Measurements from ENCODE around the gene DNAH17. TPM values are rescaled to one million over a fixed set of nuclear protein-coding genes. Genes with fewer than 3 reads are reported as not detected.
A peak's percentile ranks its signal among the peaks of the same experiment; 100 is the strongest.

Gene DNAH17
- total RNA-seq, 1 experiment from 2014 or later: 1.7 TPM

GRCh38 chr17:78393575-78393974 is 183.6 kb downstream of the DNAH17 start:
- DNase-seq (ENCODE audit: low read depth): no peak

DNA sequence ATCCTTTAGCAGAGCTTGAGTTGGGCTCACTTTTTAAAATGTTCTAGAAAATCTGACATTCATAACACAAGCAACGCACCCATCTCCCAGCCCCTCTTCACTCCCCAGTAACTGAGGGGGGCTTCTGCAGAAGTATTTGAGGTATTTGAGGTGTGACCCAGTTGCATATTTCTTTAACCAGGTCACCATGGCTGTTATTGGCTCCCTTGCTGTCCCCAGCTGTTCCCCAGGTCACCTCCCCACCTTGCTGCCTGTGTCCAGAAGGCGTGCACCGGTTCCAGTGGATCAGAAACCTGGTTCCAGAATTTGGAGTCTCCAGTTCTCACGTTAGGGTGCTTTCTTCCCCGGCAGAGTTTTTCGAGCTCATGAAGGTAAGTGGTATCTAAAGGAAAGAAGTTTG is 184.9 kb downstream of the DNAH17 start:
- no peak for DNase-seq (ENCODE audit: low read depth)

- DNase-seq (ENCODE audit: low read depth): peak; percentile 59
Observed at GRCh38 chr17:78391843-78392242, 185.4 kb downstream of the DNAH17 start.

GRCh38 chr17:78391051-78391431 is 186.2 kb downstream of the DNAH17 start:
- DNase-seq (ENCODE audit: low read depth): no peak

DNA sequence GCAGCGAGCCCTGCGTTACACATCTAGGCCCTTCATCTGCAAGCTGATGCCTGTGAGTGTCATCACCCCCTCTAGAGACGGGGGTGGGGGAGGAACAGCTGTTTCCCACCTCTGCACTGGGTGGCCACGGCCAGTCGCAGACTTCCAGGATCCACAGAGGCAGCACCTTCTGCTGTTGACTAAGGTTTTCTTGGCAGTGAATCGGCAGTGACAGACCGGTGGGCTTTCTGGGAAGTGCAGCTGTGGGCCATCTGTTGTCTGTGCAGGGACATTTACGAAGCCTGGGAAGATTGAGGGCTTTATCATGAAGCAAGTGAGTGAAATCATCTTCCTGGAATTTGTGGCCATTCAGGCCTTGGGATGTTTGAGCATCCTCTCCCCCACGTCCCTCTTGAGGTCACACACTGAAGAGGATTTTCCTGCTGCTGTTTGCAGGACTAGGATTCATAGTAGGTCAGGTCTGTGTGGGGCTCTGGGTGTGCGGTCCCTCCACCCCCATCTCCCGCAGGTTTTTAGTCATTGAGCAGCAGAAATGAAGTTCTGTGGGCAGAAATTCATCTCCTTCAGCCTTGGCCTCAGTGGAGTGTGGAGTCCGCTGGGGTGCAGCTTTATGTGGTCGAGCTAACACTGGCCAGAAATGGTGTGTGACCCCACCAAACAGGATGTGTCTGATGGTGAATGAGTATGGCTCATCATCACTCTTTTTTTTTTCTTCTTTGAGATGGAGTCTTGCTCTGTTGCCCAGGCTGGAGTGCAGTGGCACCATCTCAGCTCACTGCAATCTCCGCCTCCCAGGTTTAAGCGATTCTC is 186.8 kb downstream of the DNAH17 start:
- DNase-seq (ENCODE audit: low read depth): peak; percentile 92

GRCh38 chr17:78387977-78388941 is 188.9 kb downstream of the DNAH17 start:
- DNase-seq (ENCODE audit: low read depth): no peak

DNA sequence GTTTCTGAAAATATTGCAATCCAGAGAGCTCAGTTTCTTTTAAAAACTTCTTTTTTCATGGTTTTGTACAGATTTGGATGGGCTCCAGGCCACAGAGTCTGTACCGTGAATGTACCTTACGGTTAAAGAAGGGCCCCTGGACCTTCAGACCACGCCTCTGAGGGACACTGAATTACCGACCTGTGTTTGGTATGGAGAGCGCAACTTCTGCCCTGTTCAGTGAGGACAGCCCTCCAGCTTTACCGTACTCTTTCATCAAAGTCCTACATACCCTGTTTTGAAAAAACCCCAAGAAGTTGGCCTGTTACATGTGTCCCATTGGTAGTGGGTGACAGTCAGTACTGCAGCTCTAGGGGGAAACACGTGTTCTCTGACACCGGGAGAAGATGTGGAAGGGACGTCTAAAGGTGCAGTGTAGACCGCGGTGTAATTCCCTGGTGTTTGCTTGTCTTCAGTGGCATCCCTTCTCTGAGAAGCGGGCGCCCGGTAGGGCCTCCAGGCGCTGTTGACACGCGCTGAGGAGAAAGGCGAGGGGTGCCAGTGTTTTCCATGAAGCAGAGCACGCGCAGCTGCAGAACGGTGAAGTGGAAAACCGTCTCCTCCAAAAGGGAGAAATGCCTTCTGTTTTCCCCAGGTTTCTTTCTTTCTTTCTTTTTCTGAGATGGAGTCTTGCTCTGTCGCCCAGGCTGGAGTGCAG is 192.6 kb downstream of the DNAH17 start:
- DNase-seq (ENCODE audit: low read depth): no peak

DNA sequence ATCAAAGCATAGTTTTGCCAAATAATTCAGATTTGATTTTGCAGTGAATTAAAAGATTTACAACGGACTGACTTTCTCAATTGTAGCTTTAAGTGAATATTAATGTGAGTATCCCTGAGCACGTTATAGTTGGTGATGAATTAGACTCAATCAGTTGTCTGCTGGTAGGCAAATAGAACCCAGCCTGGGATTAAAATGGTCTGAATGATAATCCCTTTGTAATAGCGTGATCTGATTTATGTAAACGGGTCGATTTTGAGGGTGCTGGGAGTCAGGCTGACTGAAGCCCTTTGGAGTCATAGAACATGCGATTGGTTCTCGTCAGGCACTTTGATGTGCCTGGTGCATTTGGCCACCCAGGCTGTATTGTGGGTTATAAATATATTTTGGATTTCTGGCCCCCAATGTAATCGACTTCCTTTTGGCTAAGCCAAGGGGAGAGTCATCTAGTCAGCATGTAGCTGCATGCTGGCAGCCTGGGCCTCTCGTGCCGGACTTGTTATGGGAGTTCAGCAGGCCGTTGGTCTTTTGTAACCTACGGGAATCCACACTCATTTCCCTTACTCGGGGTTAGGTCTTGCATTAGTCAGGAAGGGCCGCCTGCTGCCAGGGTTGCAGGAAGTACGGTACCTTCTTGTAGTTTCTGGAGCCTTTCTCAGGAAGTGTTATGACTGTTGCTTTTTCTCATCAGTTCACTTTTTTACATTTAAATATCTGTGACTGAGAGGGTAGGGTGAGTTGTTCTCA is 193.3 kb downstream of the DNAH17 start:
- DNase-seq (ENCODE audit: low read depth): peak; percentile 92

DNA sequence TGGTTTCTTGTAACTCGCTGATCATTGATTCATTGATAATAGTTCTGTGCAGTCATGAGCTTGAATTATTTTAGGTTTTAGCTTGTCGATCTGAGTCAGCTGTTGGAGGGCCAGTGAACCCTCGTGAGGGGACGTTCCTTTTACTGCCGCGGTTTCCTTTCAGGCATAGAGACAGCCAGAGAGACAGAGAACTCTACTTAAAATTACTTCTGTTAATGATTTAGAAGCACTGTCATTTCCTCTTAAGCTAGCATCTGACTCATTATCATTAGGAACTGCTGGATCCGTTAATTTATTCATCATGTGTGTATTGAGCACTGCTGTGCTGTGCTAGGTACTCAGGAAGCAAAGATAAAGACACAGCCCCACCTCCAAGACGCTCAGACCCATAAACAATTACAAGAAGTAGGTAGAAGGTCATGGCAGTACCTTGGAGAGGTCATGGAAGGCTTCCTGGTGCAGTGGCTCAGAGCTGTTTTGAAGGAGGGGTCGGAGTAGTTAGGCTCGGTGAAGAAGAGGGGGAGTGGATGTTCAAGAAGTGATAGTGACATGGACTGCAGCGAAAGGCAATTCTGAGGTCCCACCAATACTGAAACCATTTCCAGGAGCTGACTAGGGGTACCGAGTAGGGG is 195.5 kb downstream of the DNAH17 start:
- DNase-seq (ENCODE audit: low read depth): no peak

GRCh38 chr17:78380370-78380769 is 196.8 kb downstream of the DNAH17 start:
- DNase-seq (ENCODE audit: low read depth): no peak

DNA sequence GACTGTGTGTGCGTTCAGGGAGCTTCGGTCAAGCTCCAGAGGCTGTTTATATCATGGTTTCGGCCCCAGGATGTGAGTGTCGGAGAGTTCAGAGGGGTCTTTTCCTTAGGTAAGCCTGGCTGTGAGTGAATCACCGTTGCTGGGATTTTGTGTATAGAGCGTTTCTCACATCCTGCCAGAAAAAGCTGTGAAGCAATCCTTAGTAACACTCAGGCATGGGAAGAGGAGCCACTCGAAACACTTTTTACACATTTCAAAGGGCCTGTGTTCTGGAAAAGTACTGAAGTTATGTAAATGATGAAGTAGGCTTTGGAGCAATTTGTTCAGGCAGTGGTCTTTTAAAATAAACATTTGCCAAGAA is 198.1 kb downstream of the DNAH17 start:
- peak; percentile 73 for DNase-seq (ENCODE audit: low read depth)

DNA sequence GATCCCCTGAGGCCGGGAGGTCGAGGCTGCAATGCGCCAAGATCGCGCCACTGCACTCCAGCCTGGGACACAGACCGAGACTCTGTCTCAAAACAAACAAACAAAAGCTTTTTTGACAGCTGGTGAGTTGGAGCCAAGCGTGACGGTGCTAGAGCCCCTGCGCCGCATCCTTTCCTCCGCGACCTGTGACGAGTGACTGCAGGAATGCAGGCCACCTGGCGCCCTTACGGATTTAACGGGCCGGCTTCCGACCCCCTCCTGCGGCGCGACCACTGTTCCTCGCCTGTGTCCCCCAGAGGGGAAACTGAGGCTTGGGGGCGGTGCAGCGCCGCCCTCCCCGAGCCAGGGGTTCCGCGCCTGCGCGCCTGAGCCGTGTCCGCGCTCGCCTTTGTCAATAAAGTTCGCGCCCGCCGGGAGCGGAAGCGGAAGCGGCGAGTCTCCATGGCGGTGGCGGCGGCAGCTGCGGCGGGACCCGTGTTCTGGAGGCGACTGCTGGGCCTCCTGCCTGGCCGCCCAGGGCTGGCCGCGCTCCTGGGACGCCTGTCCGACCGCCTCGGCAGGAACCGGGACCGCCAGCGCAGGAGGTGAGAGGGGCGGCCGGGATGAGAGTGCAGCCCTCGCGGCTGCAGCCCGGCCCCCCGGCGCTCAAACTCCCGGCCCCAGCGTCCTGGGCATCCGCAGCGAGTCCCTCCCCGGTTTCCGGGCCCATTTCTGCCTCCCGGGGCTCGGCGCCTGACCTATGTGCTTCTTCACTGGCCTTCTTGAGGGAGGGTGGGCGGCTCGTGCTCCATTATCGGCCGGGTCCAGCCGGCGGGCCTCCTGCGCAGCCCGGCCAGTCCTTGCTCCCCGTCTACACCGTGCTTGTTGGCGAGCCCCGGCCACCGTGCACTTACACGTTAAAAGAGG is 198.7 kb downstream of the DNAH17 start, which contains the start of gene PGS1:
TSS of gene PGS1 (plus strand) at position 425 of the 906 bp plus-strand sequence. CDS start at position 442, 17 bp downstream.
- DNase-seq (ENCODE audit: low read depth): peak; percentile 85

- no peak for DNase-seq (ENCODE audit: low read depth)
Observed at GRCh38 chr17:78377858-78378224, 199.4 kb downstream of the DNAH17 start.

DNA sequence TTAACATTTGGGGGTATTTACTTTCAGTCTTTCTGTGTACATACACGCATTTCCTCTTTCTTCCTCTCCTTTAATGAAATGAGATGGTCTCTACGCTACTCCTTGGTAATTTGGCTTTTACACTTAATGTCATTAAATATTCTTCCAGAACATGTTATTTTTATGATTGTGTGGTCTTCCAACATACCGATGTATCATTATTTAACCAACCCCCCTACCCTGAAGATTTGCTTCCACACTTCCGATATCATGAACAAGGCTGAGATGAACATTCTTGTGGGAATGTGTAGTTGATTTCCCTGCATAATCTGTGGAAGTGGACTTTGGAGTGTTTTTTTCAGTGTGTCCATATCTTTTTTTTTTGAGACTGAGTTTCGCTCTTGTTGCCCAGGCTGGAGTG is 201.0 kb downstream of the DNAH17 start:
- no peak for DNase-seq (ENCODE audit: low read depth)

DNA sequence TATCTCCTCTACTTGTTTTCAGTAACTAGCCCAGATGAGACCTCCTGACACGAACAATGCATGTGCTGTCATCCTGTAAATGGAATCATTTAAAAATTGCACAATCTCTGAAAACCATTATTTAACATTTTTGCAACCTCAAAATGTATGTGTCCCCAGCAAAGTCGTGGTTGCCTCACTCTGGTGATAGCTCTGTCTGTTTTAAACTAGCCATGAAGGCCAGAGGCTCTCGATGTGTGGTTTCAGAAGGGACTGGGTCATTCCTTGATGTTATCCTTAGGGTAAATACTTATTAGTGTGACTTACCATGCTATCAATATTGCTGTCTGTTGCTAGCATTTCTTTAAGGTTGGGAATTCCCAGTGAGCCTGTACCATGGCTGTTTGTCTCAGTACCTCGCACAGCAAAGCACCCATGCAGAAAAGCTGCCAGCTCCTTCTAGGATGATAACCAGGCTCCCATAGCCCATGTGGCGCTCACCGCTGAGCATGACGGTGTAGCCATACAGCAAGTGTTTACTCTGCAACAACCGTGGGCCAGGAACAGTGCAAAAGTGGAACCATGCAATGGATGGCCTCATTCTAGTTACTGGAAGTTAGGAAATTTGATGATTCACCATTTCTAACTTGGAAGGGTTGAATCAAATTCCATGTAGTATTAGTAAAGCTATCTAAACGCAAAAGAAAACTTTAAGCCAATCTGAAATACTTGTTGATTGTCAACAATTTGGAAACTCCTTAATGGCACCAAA is 201.6 kb downstream of the DNAH17 start:
- peak; percentile 84 for DNase-seq (ENCODE audit: low read depth)

DNA sequence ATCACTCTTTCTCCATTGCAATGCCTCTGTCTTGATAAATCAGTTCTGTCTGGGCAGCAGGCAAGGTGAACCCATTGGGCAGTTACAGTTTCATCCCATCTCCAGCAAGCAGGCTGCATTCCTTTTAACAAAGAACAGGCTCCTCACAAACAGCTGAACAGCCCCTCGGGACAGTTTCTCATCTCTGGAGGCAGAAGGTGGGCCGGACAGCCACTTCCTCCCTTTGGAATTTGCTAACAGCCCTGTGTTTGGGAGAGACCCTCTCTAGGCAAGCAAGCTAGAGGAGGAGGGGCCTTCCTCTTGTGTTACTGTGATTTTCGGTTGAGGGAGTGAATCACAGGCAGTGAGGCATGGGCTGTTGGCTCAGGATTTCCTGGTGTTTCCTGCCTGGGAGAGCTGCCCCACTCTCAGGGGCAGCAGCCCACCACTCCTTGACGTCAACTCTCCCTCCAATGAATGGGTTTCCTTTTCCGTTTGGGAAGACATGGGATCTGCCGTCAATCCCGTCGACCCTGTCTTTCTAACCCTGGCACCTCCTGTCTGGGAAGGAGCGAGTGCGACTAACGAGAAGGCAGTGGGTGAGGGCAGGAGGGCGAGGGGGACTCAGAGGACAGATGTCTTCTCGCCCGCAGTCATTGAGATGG is 202.4 kb downstream of the DNAH17 start:
- peak; percentile 89 for DNase-seq (ENCODE audit: low read depth)

DNA sequence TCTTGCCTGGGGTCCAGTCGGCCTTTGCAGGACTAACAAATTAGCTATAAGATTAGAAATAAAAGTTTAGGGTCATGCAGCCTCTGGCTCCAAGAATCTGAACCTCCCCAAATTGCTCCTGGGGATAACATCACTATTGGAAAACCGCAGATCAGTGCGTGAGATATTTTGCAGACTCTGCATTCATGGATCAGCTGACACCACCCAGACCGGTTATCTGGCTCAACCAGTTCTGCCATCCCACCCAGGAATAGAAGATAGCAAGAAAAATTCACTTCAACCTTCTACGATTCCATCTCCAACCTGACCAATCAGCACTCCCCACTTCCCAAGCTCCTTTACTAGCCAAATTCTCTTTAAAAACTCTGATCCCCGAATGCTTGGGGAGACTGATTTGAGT is 203.0 kb downstream of the DNAH17 start:
- no peak for DNase-seq (ENCODE audit: low read depth)
